Panc1 (cell line): ENCODE data around the gene BICRAL. TPM values are rescaled to one million over a fixed set of nuclear protein-coding genes. Genes with fewer than 3 reads are reported as not detected.

Source experiments
- ATAC-seq: fragments of 200-7000 bp; cut with Tn5 transposase; 2 replicates; pipeline ENCODE4 v1.9.1; 2020; ENCODE audit warnings: mild to moderate bottlenecking, moderate library complexity
- BruUV-seq: library from RNA; stranded (reverse); fragments of 400-500 nt; replicated peaks from 2 replicates; lab custom pipeline; 2021; lab: Mats Ljungman, UMichigan
- CTCF ChIA-PET: fragments of 300-600 bp; sonication (Branson Sonifier 250); formaldehyde crosslinking; loops from one replicate; lab custom pipeline; 2022; ENCODE audit warnings: antibody characterized with exemption; lab: Charles Lee
- POLR2A ChIA-PET: fragments of 300-600 bp; sonication (Branson Sonifier 250); formaldehyde crosslinking; loops from one replicate; lab custom pipeline; 2022; ENCODE audit warnings: antibody characterized with exemption; lab: Charles Lee
- DNase-seq: peaks from one replicate; pipeline ENCODE4 v3.0.0-alpha.2; 2010; ENCODE audit warnings: low read depth, low spot score
- H3K27ac ChIP-seq: 2 replicates; pipeline ENCODE4 v1.5.1; 2011; ENCODE audit warnings: mild to moderate bottlenecking, low read length, inconsistent platforms
- H3K27me3 ChIP-seq: fragments of 200-500 bp; sonication (Bioruptor generic); 2 replicates; pipeline ENCODE4 v1.6.0; 2014; ENCODE audit warnings: low read length, inconsistent platforms; ENCODE audit not compliant: control insufficient read depth, insufficient read depth
- H3K36me3 ChIP-seq: fragments of 200-500 bp; sonication (Bioruptor generic); 2 replicates; pipeline ENCODE4 v1.5.1; 2014; ENCODE audit warnings: inconsistent platforms, mild to moderate bottlenecking, low read length, moderate library complexity; ENCODE audit not compliant: control insufficient read depth, insufficient read depth
- H3K4me1 ChIP-seq: 2 replicates; pipeline ENCODE4 v1.5.1; 2011; ENCODE audit warnings: inconsistent platforms, mild to moderate bottlenecking, low read length, moderate library complexity; ENCODE audit not compliant: control insufficient read depth, insufficient read depth
- H3K4me3 ChIP-seq, 2 experiments: 2 replicates each; pipeline ENCODE4 v1.5.1; 2011 to 2012; ENCODE audit warnings: low read depth in 2 of 2, low read length in 2 of 2, mild to moderate bottlenecking in 2 of 2, inconsistent platforms in 1 of 2, moderate library complexity in 1 of 2
- H3K9me3 ChIP-seq: fragments of 200-500 bp; sonication (Bioruptor generic); 2 replicates; pipeline ENCODE4 v1.5.1; 2014; ENCODE audit warnings: low read depth, mild to moderate bottlenecking, inconsistent platforms, low read length, moderate library complexity; ENCODE audit not compliant: control insufficient read depth, insufficient read depth
- POLR2AphosphoS5 ChIP-seq: IDR thresholded peaks from 2 replicates; pipeline ENCODE4 v1.6.1; 2012; ENCODE audit warnings: mild to moderate bottlenecking, low read depth, low read length, moderate library complexity
- REST ChIP-seq, 2 experiments: IDR thresholded peaks; 2 replicates each; pipeline ENCODE4 v1.6.1; 2011 to 2012; ENCODE audit warnings: low read depth in 2 of 2, control low read depth in 1 of 2, low read length in 1 of 2, mild to moderate bottlenecking in 1 of 2, moderate library complexity in 1 of 2; ENCODE audit not compliant: insufficient read depth in 1 of 2
- SIN3A ChIP-seq: IDR thresholded peaks from 2 replicates; pipeline ENCODE4 v1.6.1; 2012; ENCODE audit warnings: low read depth, mild to moderate bottlenecking, low read length, moderate library complexity, borderline replicate concordance; ENCODE audit not compliant: insufficient read depth
- TCF7L2 ChIP-seq: IDR thresholded peaks from 2 replicates; pipeline ENCODE4 v1.6.1; 2011; ENCODE audit warnings: mild to moderate bottlenecking, low read depth, low read length, inconsistent platforms
- in situ Hi-C: cut with HindIII; loops from 2 replicates; pipeline ENCODE4 v1.10.0; 2016; ENCODE audit warnings: low sequenced_read_pairs, low pct_unique_long_range_greater_than_20kb
- intact Hi-C: fragments of 100-400 bp; cut with micrococcal nuclease; formaldehyde crosslinking; loops from one replicate; pipeline ENCODE4 v1.10.0; 2022; ENCODE audit not compliant: unreplicated experiment
- total RNA-seq: library from RNA; stranded (reverse); gene quantifications from one replicate; pipeline ENCODE4 v1.2.1, GENCODE V29; 2021; ENCODE audit not compliant: unreplicated experiment
- TF ChIP-seq, protein P1 (sequence below): fragments of 450-650 bp; IDR thresholded peaks from 2 replicates; pipeline ENCODE4 v1.5.1; 2017; ENCODE audit warnings: mild to moderate bottlenecking

Gene BICRAL
- total RNA-seq, 1 experiment from 2014 or later, result 12.9 TPM

- in situ Hi-C loops, result loop anchor here (5.0 kb wide), 1 partner anchor 36 kb away; the partner anchor contains the start of gene BICRAL
- ATAC-seq, result peak; percentile 84
Observed at GRCh38 chr6:42745640-42746462, 36.0 kb upstream of the BICRAL start, which contains the start of gene TBCC. Gene TBCC, minus strand, starts transcription at chr6:42746103. Its CDS starts 30 bp downstream, at chr6:42746073.

More at GRCh38 chr6:42745640-42746462, 36.0 kb upstream of the BICRAL start, which contains the start of gene TBCC:
- TF ChIP-seq TCF7L2 (no peak), REST (IDR thresholded peaks at IDR 0.05; ENCODE audit: insufficient read depth in 1 of 2, low read depth in 2 of 2, low read length in 1 of 2) (peak in 1 of 2 experiments; percentile 49; a peak in 2 of 4 replicates), SIN3A (peak; percentile 79), POLR2AphosphoS5 (peak; percentile 96)
- TF ChIP-seq, protein P1, sequence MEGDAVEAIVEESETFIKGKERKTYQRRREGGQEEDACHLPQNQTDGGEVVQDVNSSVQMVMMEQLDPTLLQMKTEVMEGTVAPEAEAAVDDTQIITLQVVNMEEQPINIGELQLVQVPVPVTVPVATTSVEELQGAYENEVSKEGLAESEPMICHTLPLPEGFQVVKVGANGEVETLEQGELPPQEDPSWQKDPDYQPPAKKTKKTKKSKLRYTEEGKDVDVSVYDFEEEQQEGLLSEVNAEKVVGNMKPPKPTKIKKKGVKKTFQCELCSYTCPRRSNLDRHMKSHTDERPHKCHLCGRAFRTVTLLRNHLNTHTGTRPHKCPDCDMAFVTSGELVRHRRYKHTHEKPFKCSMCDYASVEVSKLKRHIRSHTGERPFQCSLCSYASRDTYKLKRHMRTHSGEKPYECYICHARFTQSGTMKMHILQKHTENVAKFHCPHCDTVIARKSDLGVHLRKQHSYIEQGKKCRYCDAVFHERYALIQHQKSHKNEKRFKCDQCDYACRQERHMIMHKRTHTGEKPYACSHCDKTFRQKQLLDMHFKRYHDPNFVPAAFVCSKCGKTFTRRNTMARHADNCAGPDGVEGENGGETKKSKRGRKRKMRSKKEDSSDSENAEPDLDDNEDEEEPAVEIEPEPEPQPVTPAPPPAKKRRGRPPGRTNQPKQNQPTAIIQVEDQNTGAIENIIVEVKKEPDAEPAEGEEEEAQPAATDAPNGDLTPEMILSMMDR, result no peak
- ChIA-PET POLR2A (interaction anchor here (0.5 to 2.3 kb wide), 13 partner anchors 17 to 190 kb away, joined by 3 to 37 read pairs (median 6); partner anchors contain the start of gene BICRAL), CTCF (interaction anchor here (0.6 kb wide), 1 partner anchor 37 kb away, joined by 9 read pairs; no protein-coding TSS in a partner anchor)
- H3K4me3 ChIP-seq, result peak within 1 kb of the TSS; percentile 88 to 98
- BruUV-seq, result TSS peak; percentile 97
- DNase-seq, result peak; percentile 93
- no peaks in the 10 kb centered on the region; the same call in 1 of the 2 replicates for H3K36me3 ChIP-seq
- H3K4me1 ChIP-seq, result peaks cover 19% of the 10 kb centered on the region
- intact Hi-C loops, result loop anchor here (5.0 to 10.0 kb wide), 2 partner anchors 131 to 399 kb away; partner anchors contain the start of gene RPL7L1
- H3K27ac ChIP-seq, result peak within 1 kb of the TSS; percentile 99
- H3K27me3 ChIP-seq, result no peaks in the 10 kb centered on the region
- no peaks in the 10 kb centered on the region for H3K9me3 ChIP-seq
